Trophoblast cell (in vitro differentiated cells and primary cell): Measurements from ENCODE around the gene EPS8.

Experiments
- DNase-seq, 2 donors: peaks; one replicate each; pipeline ENCODE4 v3.0.0-alpha.2; 2016
- H2AFZ ChIP-seq: 2 replicates; pipeline ENCODE4 v1.6.1; 2013; ENCODE audit warnings: low read length, moderate library complexity, mild to moderate bottlenecking; ENCODE audit not compliant: insufficient read depth, poor library complexity
- H2AK5ac ChIP-seq: 2 replicates; pipeline ENCODE4 v1.6.1; 2013; ENCODE audit warnings: mild to moderate bottlenecking, low read length
- H2BK120ac ChIP-seq: 2 replicates; pipeline ENCODE4 v1.6.1; 2013; ENCODE audit warnings: low read length, mild to moderate bottlenecking, moderate library complexity; ENCODE audit not compliant: insufficient read depth, poor library complexity
- H2BK12ac ChIP-seq: 2 replicates; pipeline ENCODE4 v1.6.1; 2013; ENCODE audit warnings: mild to moderate bottlenecking, low read length, moderate library complexity
- H2BK5ac ChIP-seq: 2 replicates; pipeline ENCODE4 v1.6.1; 2013; ENCODE audit warnings: low read length, low read depth, moderate library complexity, mild to moderate bottlenecking; ENCODE audit not compliant: poor library complexity
- H3K14ac ChIP-seq: 2 replicates; pipeline ENCODE4 v1.6.1; 2013; ENCODE audit warnings: mild to moderate bottlenecking, low read length
- H3K18ac ChIP-seq: 2 replicates; pipeline ENCODE4 v1.6.1; 2013; ENCODE audit warnings: mild to moderate bottlenecking, low read length
- H3K23ac ChIP-seq: 2 replicates; pipeline ENCODE4 v1.6.1; 2013; ENCODE audit warnings: low read length
- H3K27ac ChIP-seq: 2 replicates; pipeline ENCODE4 v1.5.1; 2013; ENCODE audit warnings: low read depth, mild to moderate bottlenecking, inconsistent platforms, low read length, moderate library complexity
- H3K27me3 ChIP-seq: 2 replicates; pipeline ENCODE4 v1.6.1; 2013; ENCODE audit warnings: inconsistent platforms, mild to moderate bottlenecking, low read length, moderate library complexity; ENCODE audit not compliant: insufficient read depth
- H3K36me3 ChIP-seq, 2 experiments: 1 replicate in 1 of 2; 2 replicates in 1 of 2; pipeline ENCODE4 v1.6.1; 2013; ENCODE audit warnings: low read length in 2 of 2, mild to moderate bottlenecking in 2 of 2, moderate library complexity in 1 of 2; ENCODE audit not compliant: insufficient read depth in 2 of 2, control insufficient read depth in 1 of 2
- H3K4ac ChIP-seq: 2 replicates; pipeline ENCODE4 v1.6.1; 2013; ENCODE audit warnings: low read depth, mild to moderate bottlenecking, low read length, moderate library complexity
- H3K4me1 ChIP-seq, 2 experiments: 1 replicate in 1 of 2; 2 replicates in 1 of 2; pipeline ENCODE4 v1.6.1; 2013; ENCODE audit warnings: low read length in 2 of 2, mild to moderate bottlenecking in 2 of 2, moderate library complexity in 1 of 2; ENCODE audit not compliant: insufficient read depth in 2 of 2, control insufficient read depth in 1 of 2
- H3K4me2 ChIP-seq: 2 replicates; pipeline ENCODE4 v1.6.1; 2013; ENCODE audit warnings: inconsistent platforms, mild to moderate bottlenecking, low read length, moderate library complexity
- H3K4me3 ChIP-seq: 2 replicates; pipeline ENCODE4 v1.5.1; 2013; ENCODE audit warnings: mild to moderate bottlenecking, low read depth, low read length, inconsistent platforms
- H3K79me1 ChIP-seq: one replicate; pipeline ENCODE4 v1.6.1; 2013; ENCODE audit warnings: low read length
- H3K79me2 ChIP-seq: 2 replicates; pipeline ENCODE4 v1.6.1; 2013; ENCODE audit warnings: low read length, mild to moderate bottlenecking; ENCODE audit not compliant: control insufficient read depth, insufficient read depth, poor library complexity
- H3K9ac ChIP-seq: 2 replicates; pipeline ENCODE4 v1.6.1; 2013; ENCODE audit warnings: mild to moderate bottlenecking, low read length
- H3K9me3 ChIP-seq: 2 replicates; pipeline ENCODE4 v1.6.1; 2013; ENCODE audit warnings: low read depth, mild to moderate bottlenecking, control low read depth, inconsistent platforms, low read length; ENCODE audit not compliant: insufficient read depth
- H4K12ac ChIP-seq: 2 replicates; pipeline ENCODE4 v1.6.1; 2013; ENCODE audit warnings: low read depth, mild to moderate bottlenecking, low read length, moderate library complexity
- H4K8ac ChIP-seq: 2 replicates; pipeline ENCODE4 v1.6.1; 2013; ENCODE audit warnings: low read depth, mild to moderate bottlenecking, low read length, moderate library complexity
- H4K91ac ChIP-seq: one replicate; pipeline ENCODE4 v1.6.1; 2013; ENCODE audit warnings: low read depth, mild to moderate bottlenecking, low read length, moderate library complexity
- WGBS: extraction: QIAGEN DNeasy Blood & Tissue Kit; methylation state at CpG from one replicate; pipeline ENCODE4 v1.1.7; 2013; ENCODE audit warnings: missing lambda C conversion rate; ENCODE audit not compliant: insufficient read length, insufficient coverage; ENCODE audit errors: extremely low coverage; 5-methylcytosine and 5-hydroxymethylcytosine counted together

The EPS8 gene

DNA sequence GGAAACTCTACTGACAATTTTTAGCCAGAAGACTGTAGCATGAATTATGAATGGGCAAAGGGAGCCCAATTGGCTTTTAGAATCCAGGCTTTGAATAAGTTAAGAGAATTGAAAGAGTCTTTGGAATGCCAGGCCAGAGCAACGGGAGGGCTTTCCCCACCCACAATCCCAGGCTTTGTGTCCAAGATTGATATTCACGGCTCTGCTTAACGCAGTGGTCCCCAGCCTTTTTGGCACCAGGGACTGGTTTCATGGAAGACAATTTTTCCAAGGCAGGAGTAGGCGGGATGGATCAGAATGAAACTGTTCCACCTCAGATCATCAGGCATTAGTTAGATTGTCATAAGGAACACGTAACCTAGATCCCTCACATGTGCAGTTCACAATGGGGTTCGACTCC lies 79.6 kb downstream of the EPS8 start:
- Histone ChIP-seq H3K14ac (no peak overlapping the region), H4K8ac (no peak overlapping the region), H4K12ac (no peak overlapping the region), H3K4me1 (no peaks in the 10 kb centered on the region), H3K23ac (no peak overlapping the region), H3K4me2 (no peak overlapping the region), H2BK12ac (no peak overlapping the region), H2AK5ac (no peak overlapping the region), H3K4ac (no peak overlapping the region), H3K9me3 (no peaks in the 10 kb centered on the region), H3K27me3 (no peaks in the 10 kb centered on the region), H3K79me1 (no peaks in the 10 kb centered on the region), H2AFZ (no peak overlapping the region), H3K4me3 (no peak overlapping the region), H3K9ac (no peak overlapping the region), H3K18ac (no peak overlapping the region), H3K27ac (no peak overlapping the region), H2BK120ac (no peak overlapping the region), H4K91ac (no peak overlapping the region), H3K36me3 (peaks cover 0 to 2% of the 10 kb centered on the region in 2 experiments), H3K79me2 (no peaks in the 10 kb centered on the region), H2BK5ac (no peak overlapping the region)
- WGBS: no CpG with 5 or more reads among the region's 6 CpGs
- DNase-seq: no peak

DNA sequence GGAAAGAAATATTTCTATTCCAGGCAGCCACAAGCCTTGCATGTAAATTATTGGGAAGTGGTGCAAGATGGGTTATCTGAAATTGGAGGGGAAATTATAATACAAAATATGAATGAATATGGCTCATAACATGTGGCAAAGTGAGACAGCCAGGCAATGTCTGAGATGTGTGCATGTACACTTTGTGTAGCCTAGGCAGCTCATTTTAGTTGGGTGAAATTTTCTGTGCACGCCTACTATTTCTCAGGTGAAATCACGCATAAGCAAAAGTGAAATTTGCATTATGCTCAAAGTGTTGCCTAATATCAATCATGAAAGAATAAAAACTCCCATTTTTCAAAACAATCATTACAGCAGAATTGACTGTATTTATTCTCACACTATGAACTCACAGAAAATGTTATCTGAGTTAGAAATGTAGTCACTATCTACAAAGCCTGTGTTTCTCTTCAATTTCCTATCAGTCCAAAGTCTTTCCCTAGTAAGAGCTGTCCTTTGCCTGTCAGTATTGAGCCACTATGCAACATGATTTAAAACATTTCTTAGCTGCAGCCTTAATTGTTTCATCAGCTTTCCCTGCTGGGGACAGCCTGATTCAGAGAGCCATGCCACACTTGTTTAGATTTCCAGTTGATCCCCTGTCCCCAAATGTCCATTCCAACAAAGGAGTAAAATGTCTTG lies 80.7 kb downstream of the EPS8 start:
- Histone ChIP-seq H2BK120ac (no peak overlapping the region), H4K91ac (no peak overlapping the region), H3K79me1 (no peaks in the 10 kb centered on the region), H3K23ac (no peak overlapping the region), H3K14ac (no peak overlapping the region), H2BK12ac (no peak overlapping the region), H4K12ac (no peak overlapping the region), H3K4me3 (no peak overlapping the region), H2AK5ac (no peak overlapping the region), H3K27me3 (no peaks in the 10 kb centered on the region), H2AFZ (no peak overlapping the region), H2BK5ac (no peak overlapping the region), H3K18ac (no peak overlapping the region), H3K4ac (no peak overlapping the region), H3K9ac (no peak overlapping the region), H3K9me3 (no peaks in the 10 kb centered on the region), H3K4me1 (no peaks in the 10 kb centered on the region), H3K79me2 (no peaks in the 10 kb centered on the region), H4K8ac (no peak overlapping the region), H3K4me2 (no peak overlapping the region), H3K27ac (no peak overlapping the region), H3K36me3 (peaks cover 0 to 2% of the 10 kb centered on the region in 2 experiments)
- DNase-seq: no peak
- no CpG with 5 or more reads among the region's 2 CpGs for WGBS

DNA sequence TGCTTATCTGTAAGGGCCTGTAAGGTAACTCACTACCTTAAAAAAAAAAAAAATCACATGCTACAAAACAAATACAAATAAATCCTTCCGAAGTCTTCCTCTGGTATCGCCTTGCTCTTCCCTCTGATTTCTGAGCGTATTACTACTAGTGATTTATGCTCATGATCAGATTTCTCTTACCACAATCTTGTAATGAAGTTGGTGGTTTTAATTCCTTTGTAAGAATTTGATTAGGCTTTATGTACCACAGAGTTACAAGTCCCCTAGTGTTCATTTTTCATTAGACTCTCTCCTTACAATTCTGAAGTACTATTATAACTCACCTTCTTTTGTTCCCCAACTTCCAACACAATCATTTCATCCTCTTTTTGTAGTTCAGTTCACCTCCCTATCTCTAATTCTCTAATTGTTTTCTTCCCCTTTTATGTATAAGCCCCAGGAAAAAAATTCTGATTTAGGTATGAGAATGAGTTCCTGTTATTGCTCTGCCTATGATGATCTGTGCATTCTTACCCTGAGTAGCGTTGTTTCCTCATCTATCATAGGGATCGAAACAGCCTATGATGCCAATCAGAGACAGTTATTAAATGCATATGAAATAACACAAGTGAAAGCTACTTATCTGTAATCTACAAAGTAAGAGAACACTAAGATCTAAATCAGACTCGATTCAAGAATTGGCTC lies 81.5 kb downstream of the EPS8 start:
- Histone ChIP-seq H3K9me3 (no peaks in the 10 kb centered on the region), H3K23ac (no peak overlapping the region), H4K91ac (no peak overlapping the region), H3K27me3 (no peaks in the 10 kb centered on the region), H3K9ac (no peak overlapping the region), H2AFZ (no peak overlapping the region), H3K4me1 (no peaks in the 10 kb centered on the region), H3K36me3 (peaks cover 0 to 2% of the 10 kb centered on the region in 2 experiments), H2BK120ac (no peak overlapping the region), H4K12ac (no peak overlapping the region), H2BK5ac (no peak overlapping the region), H2AK5ac (no peak overlapping the region), H3K14ac (no peak overlapping the region), H3K4me2 (no peak overlapping the region), H3K79me1 (no peaks in the 10 kb centered on the region), H3K79me2 (no peaks in the 10 kb centered on the region), H3K18ac (no peak overlapping the region), H4K8ac (no peak overlapping the region), H3K4me3 (no peak overlapping the region), H2BK12ac (no peak overlapping the region), H3K27ac (no peak overlapping the region), H3K4ac (no peak overlapping the region)
- DNase-seq: no peak
- WGBS: no CpG with 5 or more reads among the region's 6 CpGs

DNA sequence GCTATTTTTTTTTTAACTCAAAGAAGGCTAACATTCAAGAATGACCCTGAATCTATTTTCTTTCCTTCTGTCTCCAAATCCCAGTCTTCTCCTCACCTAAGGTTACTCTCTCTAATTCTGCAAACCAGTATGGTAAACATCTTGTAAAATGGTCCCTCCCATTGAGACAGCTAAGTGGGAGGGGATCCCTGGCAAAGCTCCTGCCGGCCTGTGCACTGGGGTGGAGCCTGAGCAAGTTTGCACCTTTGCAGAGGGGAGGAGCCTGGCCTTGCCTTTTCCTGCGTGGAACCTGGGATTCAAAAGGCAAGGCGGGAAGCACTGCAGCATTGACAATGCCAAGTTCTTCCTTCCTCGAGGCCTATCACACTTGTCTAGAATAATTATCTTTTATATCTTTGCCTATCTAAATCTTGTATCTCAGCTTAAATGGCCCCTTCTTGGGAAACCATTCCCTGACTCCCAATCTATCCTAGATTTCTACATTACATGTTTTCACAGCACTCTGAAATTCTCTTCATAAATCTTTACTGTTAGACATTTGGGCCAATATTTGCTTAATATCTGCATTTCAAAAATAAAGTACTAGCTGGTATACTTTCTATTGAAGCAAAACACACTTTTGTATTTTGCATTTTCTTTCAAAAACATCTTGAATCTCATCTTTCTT lies 83.0 kb downstream of the EPS8 start:
- Histone ChIP-seq H3K36me3 (peaks cover 0 to 2% of the 10 kb centered on the region in 2 experiments), H3K4me1 (no peaks in the 10 kb centered on the region), H2BK12ac (no peak overlapping the region), H3K79me1 (no peaks in the 10 kb centered on the region), H3K23ac (no peak overlapping the region), H3K79me2 (no peaks in the 10 kb centered on the region), H3K14ac (no peak overlapping the region), H4K8ac (no peak overlapping the region), H3K4me3 (no peak overlapping the region), H2BK5ac (no peak overlapping the region), H4K12ac (no peak overlapping the region), H3K27ac (no peak overlapping the region), H2AFZ (no peak overlapping the region), H3K18ac (no peak overlapping the region), H2AK5ac (no peak overlapping the region), H3K4me2 (no peak overlapping the region), H4K91ac (no peak overlapping the region), H3K9ac (no peak overlapping the region), H3K27me3 (no peaks in the 10 kb centered on the region), H3K9me3 (no peaks in the 10 kb centered on the region), H2BK120ac (no peak overlapping the region), H3K4ac (no peak overlapping the region)
- WGBS: no CpG with 5 or more reads among the region's 4 CpGs
- DNase-seq: no peak
